H1 (cell line): ENCODE measurements around the gene SIDT1. TPM values are rescaled to one million over a fixed set of nuclear protein-coding genes. Genes with fewer than 3 reads are reported as not detected.

Experiments
- RNF2 ChIP-seq: fragments of 200-900, 300-1000 bp; sonication (generic); IDR thresholded peaks from 2 replicates; pipeline ENCODE4 v1.7.1; 2016; ENCODE audit warnings: borderline replicate concordance, low read depth, mild to moderate bottlenecking, antibody characterized with exemption, low read length; ENCODE audit not compliant: poor library complexity, severe bottlenecking; ENCODE audit errors: missing control alignments
- polyA plus RNA-seq, 7 experiments: library from polyadenylated mRNA; depleted of rRNA in 3 of 7; stranded (reverse) in 5 of 7; unstranded in 2 of 7; fragments of >200 nt in 5 of 7; fragments of 200-250 nt in 2 of 7; gene quantifications; 1 replicate in 5 of 7; 2 replicates in 1 of 7; 4 replicates in 1 of 7; pipeline versions ENCODE4 v1.2.1 to v1.2.3, GENCODE V29; 2011 to 2013; ENCODE audit warnings: missing spikeins in 2 of 7, mixed read lengths in 2 of 7
- total RNA-seq: library from RNA; stranded (reverse); fragmentation: NEBNext Ultra II Directional; extraction: Animal tissue kit (Norgen Biotek cat#: 25700); gene quantifications from 2 replicates; pipeline ENCODE4 v1.2.1, GENCODE V29; 2021

Gene SIDT1
- total and polyA plus RNA-seq, 2 of the 8 experiments (the other 6 are each of a cell fraction or from before 2014, with no cell fraction given), result 0.06 TPM; not detected in 1

DNA sequence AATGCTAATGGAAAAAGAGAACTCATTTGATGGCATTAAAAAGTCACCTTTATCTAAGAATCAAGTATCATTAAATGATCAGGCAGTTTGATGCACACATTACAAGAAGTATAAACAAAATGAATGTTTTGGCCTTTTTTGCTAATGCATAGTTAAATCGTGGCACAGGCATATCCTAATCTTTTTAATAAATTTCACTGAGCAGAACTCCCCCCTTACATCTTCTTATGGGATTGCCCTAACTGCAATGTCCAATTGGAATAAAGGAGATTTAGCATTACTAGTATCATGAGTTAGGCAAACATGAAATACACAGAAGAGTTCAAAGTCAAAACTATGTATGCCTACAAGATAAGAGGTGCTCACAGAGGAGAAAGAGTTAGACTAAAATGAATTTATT, 131.4 kb downstream of the SIDT1 start (continued):
- TF ChIP-seq RNF2, result no peak
